K562 (cell line): ENCODE measurements around the gene TRNAU1AP. TPM values are rescaled to one million over a fixed set of nuclear protein-coding genes. Genes with fewer than 3 reads are reported as not detected.

Experiments used
- CHCHD3 ChIP-seq: fragments of 250-450 bp; sonication (Bioruptor Pico); IDR thresholded peaks from 2 replicates; pipeline ENCODE4 v2.1.2; 2022; ENCODE audit warnings: mild to moderate bottlenecking
- DPF2 ChIP-seq: fragments of 450-650 bp; IDR thresholded peaks from 2 replicates; pipeline ENCODE4 v1.6.1; 2016
- FIP1L1 ChIP-seq: fragments of 200-400 bp; formaldehyde crosslinking; IDR thresholded peaks from 2 replicates; pipeline ENCODE4 v1.6.1; 2018; ENCODE audit warnings: mild to moderate bottlenecking, low read depth, low read length; ENCODE audit not compliant: poor library complexity, severe bottlenecking
- FOXA1 ChIP-seq: fragments of 450-650 bp; IDR thresholded peaks from 2 replicates; pipeline ENCODE4 v1.6.1; 2016; ENCODE audit warnings: mild to moderate bottlenecking, borderline replicate concordance
- HES1 ChIP-seq: fragments of 450-650 bp; IDR thresholded peaks from 2 replicates; pipeline ENCODE4 v1.6.1; 2016; ENCODE audit warnings: low read depth, mild to moderate bottlenecking, moderate library complexity
- HMGXB4 ChIP-seq: sonication (generic); formaldehyde crosslinking; IDR thresholded peaks from 2 replicates; pipeline ENCODE4 v1.8.1; 2023; ENCODE audit warnings: mild to moderate bottlenecking, missing genetic modification reagents
- KDM1A ChIP-seq, 2 experiments: fragments of 450-650 bp; IDR thresholded peaks; 2 replicates each; pipeline ENCODE4 v1.6.1; 2016; ENCODE audit warnings: mild to moderate bottlenecking in 2 of 2
- NCOA1 ChIP-seq: fragments of 450-650 bp; IDR thresholded peaks from 2 replicates; pipeline ENCODE4 v1.6.1; 2016; ENCODE audit warnings: low read depth
- POLR2G ChIP-seq: fragments of 200-400 bp; formaldehyde crosslinking; IDR thresholded peaks from 2 replicates; pipeline ENCODE4 v1.6.1; 2017; ENCODE audit warnings: low read depth, mild to moderate bottlenecking, antibody characterized with exemption, low read length, moderate library complexity
- RNF2 ChIP-seq: sonication (generic); IDR thresholded peaks from 2 replicates; pipeline ENCODE4 v1.6.1; 2016
- SMAD2 ChIP-seq: fragments of 150-350 bp; IDR thresholded peaks from 2 replicates; pipeline ENCODE4 v1.6.1; 2014; ENCODE audit warnings: low read depth, mild to moderate bottlenecking, low read length
- TAL1 ChIP-seq: fragments of 450-650 bp; IDR thresholded peaks from 2 replicates; pipeline ENCODE4 v1.6.1; 2016; ENCODE audit warnings: mild to moderate bottlenecking
- TCF15 ChIP-seq: fragments of 250-450 bp; sonication (Bioruptor Pico); IDR thresholded peaks from 2 replicates; pipeline ENCODE4 v1.8.0; 2022; ENCODE audit warnings: moderate library complexity, mild to moderate bottlenecking, inconsistent platforms
- THAP12 ChIP-seq: fragments of 250-450 bp; sonication (Bioruptor Pico); IDR thresholded peaks from 2 replicates; pipeline ENCODE4 v1.9.0; 2021; ENCODE audit warnings: mild to moderate bottlenecking, inconsistent platforms
- THRA ChIP-seq: fragments of 450-650 bp; IDR thresholded peaks from 2 replicates; pipeline ENCODE4 v1.6.1; 2017; ENCODE audit warnings: mild to moderate bottlenecking, moderate library complexity
- ZC3H11A ChIP-seq: IDR thresholded peaks from 2 replicates; pipeline ENCODE4 v1.6.1; 2012; ENCODE audit warnings: low read depth, low read length, improper control_type of control experiment
- ZMIZ1 ChIP-seq, 2 experiments: fragments of 150-350 bp in 1 of 2; IDR thresholded peaks; 2 replicates each; pipeline ENCODE4 v1.6.1; 2012 to 2016; ENCODE audit warnings: low read depth in 2 of 2, low read length in 2 of 2, mild to moderate bottlenecking in 1 of 2, moderate library complexity in 1 of 2
- ZNF232 ChIP-seq: sonication (generic); formaldehyde crosslinking; IDR thresholded peaks from 2 replicates; pipeline ENCODE4 v1.8.0; 2022; ENCODE audit warnings: mild to moderate bottlenecking, missing genetic modification reagents
- ZSCAN32 ChIP-seq: fragments of 450-650 bp; formaldehyde crosslinking; IDR thresholded peaks from 2 replicates; pipeline ENCODE4 v1.4.0; 2020; ENCODE audit warnings: mild to moderate bottlenecking, moderate library complexity
- polyA plus RNA-seq, 8 experiments: library from polyadenylated mRNA; depleted of rRNA in 4 of 8; stranded (reverse) in 5 of 8; unstranded in 3 of 8; fragments of >200 nt; fragmentation: Nextera tagmentation in 2 of 8; fragmentation: Illumina TruSeq in 1 of 8; extraction: Ambion mirVana in 2 of 8; extraction: Trizol in 1 of 8; gene quantifications; 2 replicates each; pipeline versions ENCODE4 v1.2.1 to v1.2.3, GENCODE V29; 2011 to 2014; ENCODE audit warnings: inconsistent platforms in 1 of 8, missing spikeins in 1 of 8
- total RNA-seq, 7 experiments: library from RNA; depleted of rRNA in 6 of 7; stranded (reverse); fragments of >200 nt in 6 of 7; fragmentation: Illumina TruSeq in 2 of 7; extraction: Trizol in 2 of 7; gene quantifications; 2 replicates each; pipeline versions ENCODE4 v1.2.1 to v1.2.3, GENCODE V29; 2011 to 2021; ENCODE audit warnings: low replicate concordance in 1 of 7

The TRNAU1AP gene
- total and polyA plus RNA-seq, 9 of the 15 experiments (the other 6 are each of a cell fraction or from before 2014, with no cell fraction given), result 34.9 to 110 (median 46.3) TPM

- TF ChIP-seq ZMIZ1 (IDR thresholded peaks at IDR 0.05; ENCODE audit: low read depth in 2 of 2, low read length in 2 of 2) (no peak), CHCHD3 (CRISPR knock-in tag) (0 out of 2 replicates have a peak, but pooled peaks have one; percentile 75), HES1 (no peak), KDM1A (IDR thresholded peaks at IDR 0.05) (no peak), THAP12 (CRISPR knock-in tag) (peak; percentile 31; the same call in 1 of the 2 replicates), HMGXB4 (CRISPR knock-in tag) (no peak), ZC3H11A (no peak), ZSCAN32 (no peak), THRA (no peak), FIP1L1 (peak; percentile 24), ZNF232 (CRISPR knock-in tag) (no peak), DPF2 (no peak), FOXA1 (no peak), TAL1 (peak; percentile 5; the same call in 1 of the 2 replicates), POLR2G (peak; percentile 54; the same call in 1 of the 2 replicates), TCF15 (CRISPR knock-in tag) (no peak), SMAD2 (no peak), NCOA1 (no peak), RNF2 (no peak)
Observed at GRCh38 chr1:28512058-28512611, 40.8 kb upstream of the TRNAU1AP start (continued).
